NCI-H2081 (cell line): ENCODE data around the gene NUP58.

Experiments
- DNase-seq, 2 experiments: peaks; one replicate each; lab custom pipeline; 2025; lab: John Stamatoyannopoulos, UW

Gene NUP58, protein sequence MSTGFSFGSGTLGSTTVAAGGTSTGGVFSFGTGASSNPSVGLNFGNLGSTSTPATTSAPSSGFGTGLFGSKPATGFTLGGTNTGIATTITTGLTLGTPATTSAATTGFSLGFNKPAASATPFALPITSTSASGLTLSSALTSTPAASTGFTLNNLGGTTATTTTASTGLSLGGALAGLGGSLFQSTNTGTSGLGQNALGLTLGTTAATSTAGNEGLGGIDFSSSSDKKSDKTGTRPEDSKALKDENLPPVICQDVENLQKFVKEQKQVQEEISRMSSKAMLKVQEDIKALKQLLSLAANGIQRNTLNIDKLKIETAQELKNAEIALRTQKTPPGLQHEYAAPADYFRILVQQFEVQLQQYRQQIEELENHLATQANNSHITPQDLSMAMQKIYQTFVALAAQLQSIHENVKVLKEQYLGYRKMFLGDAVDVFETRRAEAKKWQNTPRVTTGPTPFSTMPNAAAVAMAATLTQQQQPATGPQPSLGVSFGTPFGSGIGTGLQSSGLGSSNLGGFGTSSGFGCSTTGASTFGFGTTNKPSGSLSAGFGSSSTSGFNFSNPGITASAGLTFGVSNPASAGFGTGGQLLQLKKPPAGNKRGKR

DNA sequence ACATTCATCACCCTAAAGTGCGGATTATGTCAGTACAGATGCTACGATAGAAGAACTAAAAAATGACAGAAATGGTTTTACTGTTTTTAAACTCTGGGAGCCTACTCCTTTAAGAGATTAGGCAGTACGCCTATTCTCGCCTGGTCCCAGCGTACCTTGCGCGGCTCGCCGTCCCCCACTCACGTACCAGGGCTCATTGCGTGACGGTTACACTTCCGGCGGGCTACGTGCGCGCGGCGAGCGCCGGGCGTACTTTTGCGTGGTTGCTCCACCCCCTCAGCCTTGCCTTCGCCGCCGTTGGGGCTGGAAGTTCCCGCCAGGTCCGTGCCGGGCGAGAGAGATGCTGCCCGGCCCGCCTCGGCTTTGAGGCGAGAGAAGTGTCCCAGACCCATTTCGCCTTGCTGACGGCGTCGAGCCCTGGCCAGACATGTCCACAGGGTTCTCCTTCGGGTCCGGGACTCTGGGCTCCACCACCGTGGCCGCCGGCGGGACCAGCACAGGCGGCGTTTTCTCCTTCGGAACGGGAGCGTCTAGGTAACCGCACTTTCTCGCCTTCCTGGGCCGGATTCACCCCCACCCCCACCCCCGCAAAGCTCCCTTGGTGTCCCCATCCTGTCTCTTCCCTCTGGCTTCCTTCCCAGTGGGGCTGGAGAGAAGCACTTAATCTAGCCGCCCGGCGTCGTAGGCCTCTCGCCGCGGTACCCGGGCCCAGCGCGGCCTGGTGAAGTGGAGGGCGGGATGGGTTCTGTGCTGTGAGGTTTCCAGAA lies at the start of gene NUP58:
Gene NUP58 (plus strand): TSS at position 279 of the 767 bp plus-strand sequence. CDS start 149 bp downstream, at position 428.
- DNase-seq, result peak; percentile 89 to 93

DNA sequence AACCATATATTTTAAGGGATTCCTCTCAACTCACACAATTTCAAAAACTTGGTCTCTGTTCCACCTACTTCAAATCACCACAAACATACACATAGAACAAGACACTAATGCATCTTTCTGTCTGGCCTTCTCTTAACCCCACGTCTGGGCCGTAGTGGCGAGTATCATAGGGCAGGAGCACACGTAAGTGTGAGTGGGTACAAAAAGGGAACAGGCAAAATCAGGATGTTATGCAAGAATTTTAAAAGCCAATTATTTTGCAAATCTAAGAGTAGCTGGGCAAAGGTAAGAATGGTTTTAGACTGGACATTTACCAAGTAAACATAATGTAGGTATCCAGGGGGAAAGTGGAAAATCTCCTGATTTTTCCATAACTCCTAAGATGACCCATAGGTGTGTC lies 49.2 kb upstream of the NUP58 start:
- no peak for DNase-seq

DNA sequence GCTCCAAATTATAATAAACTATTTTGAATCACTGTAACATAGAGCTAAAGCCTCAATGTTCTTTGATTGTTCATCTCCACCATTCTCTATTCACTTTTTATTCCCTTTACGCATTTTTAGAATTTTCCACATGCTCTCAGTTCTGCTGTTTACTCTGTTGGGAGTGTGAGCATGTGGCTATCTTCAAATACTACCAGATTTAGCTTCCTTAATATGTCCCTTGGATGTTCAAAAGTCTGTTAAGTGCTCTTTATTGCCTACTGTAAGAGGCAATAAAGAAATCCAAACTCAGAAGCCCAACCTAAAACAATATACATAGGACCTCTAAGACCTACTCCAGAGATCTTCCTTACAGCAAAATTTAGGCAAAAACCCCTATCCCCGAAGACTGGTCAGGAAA lies 48.7 kb upstream of the NUP58 start:
- no peak for DNase-seq

DNA sequence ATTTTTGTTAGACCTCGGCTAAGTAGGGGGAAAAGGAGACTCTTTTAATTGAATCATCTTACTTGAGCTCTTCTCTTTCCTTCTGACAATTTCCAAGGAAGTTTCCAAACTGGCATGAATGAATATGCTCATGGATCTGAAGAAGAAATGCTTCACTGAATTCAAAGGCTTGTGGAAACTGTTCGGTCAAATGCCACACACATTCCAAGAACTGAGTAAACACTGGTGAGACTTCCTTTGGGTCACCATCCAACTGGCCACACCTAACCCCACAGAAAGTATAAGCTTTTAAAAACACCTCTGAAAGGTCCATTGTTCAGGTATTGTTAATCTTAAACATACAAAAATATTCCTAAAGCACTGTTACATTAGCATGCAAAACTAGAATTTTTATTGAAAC lies 47.7 kb upstream of the NUP58 start:
- DNase-seq, result no peak

DNA sequence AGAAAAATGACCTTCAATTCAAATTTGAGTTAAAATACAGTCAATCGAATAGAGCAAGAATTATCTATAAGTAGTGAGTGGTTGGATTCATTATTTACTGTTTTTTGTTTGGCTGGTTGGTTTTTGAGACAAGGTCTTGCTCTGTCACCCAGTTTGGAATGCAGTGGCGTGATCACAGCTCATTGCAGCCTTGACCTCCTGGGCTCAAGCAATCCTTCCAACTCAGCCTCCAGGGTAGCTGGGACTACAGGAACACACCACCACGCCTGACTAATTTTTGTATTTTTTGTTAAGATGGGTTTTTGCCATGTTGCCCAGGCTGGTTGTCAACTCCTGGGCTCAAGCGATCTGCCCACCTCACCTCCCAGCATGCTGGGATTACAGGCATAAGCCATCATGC lies 39.2 kb upstream of the NUP58 start:
- no peak for DNase-seq

DNA sequence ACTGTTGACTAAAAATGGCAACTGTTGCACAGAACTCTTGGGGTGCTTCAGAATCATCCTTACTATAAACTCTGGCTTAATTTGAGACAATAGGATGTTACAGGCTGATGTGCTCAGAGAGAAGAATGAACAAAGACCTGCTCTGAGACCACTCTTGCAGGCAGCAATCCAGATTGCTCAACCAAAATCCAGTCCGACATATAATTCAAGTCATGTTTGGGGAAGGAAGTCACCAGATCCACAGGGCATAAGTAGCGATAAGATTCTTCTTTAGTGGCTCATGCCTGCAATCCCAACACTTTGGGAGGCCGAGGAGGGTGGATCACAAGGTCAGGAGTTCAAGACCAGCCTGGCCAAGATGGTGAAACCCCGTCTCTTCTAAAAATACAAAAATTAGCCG lies 34.7 kb upstream of the NUP58 start:
- DNase-seq, result no peak

DNA sequence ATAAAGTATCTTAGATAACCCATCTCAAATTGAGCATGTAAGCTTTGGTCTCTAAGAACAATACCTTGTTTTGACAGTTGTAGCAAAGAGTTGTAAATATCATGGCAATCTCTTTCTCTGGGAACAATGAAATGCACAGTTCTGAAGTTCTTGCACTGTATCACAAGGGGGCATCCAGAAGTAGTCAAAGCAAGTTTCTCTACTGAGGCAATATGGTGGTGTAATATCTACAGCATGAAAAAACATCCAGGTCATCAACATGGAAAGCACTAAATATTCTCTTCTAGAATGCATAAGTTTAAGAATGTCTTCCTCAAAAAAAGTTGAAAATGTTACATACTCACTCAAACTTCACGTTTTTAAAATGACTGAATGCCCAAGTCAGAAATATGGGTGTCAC lies 33.7 kb upstream of the NUP58 start:
- no peak for DNase-seq

DNA sequence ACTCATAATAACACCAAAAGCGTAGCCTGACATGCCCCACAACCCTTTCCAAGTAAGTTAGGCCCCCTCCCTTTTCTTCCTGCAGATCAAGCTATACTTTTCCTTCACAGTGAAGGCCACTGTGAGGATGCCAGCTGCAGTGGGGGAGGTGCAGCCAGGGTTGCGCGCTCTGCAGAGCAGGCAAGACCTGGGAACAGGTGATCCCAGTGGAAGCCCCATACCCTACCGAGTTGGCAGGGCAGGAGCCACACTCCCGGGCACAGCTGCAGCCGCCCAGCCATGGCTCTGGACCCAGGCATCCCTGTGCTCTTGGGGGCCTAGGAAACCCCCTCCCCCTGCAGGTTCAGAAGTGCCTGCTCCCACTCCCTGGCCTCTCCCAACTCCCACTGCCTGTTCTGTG lies 32.9 kb upstream of the NUP58 start:
- no peak for DNase-seq

DNA sequence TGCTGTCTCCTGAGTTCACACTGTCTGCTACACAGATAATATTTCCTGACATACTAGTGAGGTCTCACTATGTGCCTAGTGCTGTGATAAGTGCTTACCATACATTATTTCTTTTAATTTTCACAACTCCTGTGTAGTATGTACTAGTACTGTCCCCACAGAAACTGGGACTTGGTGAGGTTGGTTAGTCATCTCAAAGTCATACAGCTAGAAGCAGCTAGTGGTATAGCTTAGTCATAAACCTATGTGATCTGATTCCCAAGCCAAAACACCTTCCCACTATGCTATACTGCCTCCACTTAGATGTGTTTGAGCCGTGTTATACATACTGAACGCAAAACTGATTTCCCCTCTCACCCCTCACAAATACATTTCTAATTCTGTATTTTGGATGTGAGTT lies 24.7 kb upstream of the NUP58 start:
- no peak for DNase-seq

DNA sequence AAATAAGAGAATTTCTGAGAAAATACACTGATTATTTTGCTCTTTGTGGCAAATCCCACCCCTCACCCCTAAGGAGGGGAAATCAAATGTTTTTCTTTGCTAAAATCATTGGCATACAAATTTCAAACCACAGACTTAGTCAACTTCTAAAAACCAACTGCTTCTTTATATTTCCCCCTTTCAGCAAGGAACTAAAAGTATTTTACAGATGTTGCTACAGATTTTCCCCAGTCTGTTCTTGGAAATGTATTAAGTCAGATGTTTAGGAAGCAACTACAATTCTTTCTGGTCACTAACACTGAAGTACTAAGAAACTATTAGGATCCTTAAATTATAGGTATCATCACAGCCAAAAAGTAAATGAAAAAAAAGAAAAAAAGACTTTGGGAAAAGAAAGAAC lies 21.0 kb upstream of the NUP58 start:
- no peak for DNase-seq

DNA sequence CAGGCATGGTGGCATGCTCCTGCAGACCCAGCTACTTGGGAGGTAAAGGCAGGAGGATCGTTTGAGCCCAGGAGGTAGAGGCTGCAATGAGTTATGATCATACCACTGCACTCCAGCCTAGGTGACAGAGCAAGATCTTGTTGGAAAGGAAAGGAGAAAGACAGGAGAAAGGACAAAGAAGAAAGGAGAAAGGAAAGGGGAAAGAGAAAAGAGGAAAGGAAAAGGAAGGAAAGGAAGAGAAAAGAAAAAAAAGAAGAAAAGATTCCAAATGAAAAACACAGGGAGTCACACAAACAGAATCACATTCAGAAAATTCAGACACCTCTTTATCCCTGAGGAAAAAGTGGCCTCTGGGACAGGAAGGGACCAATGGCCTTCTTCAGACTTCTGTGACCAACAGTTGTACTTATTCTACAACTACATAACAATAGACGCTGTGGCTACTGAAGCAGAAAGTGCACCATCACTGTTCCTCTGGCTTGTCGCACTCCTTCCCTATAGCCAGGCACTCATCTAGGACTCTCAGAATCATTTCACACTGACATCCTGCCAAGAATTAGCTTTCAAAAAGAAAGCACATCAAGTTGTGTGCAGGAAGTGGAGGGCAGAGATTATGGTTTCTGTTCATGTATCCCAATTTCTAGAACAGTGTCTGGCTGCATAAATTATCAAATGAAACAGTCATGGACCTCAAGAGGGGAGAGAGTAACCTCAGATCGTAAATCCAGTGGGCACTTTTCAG lies 20.1 kb upstream of the NUP58 start:
- DNase-seq, result no peak

DNA sequence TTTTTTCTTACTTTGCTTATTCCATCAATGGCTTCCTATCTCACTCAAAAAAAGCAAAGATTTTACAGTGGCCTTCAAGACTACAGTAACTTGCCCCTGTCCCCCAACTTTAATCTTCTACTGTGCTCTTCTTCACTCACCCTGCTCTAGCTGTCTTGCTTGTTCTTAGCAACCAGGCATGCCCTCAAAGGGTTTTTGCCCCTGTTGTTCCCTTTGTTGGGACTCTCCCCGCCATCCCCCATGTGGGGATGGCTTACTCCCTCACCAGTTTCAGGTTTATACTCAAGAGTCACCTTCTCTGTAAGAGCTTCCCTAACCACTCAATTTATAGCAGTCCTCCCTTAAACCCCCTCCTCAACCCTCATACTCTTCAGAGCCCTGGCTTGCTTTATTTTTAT lies 19.5 kb upstream of the NUP58 start:
- no peak for DNase-seq

DNA sequence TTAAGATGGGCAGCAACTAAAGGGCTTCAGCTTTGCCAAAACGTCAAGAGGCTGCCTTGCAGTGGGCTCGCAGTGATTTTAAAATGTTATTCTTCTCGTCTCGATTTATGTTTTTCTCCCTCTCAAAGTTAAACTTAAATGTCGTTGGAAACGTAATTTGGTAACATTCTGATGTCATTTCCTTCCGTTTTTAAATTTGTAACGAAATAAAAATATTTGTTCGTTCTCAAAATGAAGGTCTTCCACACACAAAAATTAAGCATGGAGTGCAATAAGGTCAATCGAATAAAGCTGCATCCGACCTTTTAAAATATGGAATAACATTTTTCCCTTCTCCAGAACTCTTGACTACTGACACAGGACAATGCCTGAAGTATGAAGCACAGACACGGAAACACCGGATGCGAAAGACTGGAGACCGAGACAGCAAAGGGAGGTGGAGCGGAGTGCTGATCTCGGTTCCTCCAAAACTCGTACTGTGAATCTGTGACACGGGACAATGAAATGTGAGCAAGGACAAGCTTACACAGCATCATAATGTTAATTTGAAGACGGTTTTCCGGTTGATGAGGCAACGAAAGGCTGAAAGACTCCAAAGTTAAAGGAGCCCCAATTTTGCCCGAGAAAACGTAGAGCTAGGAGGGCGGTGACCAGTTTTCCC lies 15.0 kb upstream of the NUP58 start:
- DNase-seq, result peak in 1 of 2 experiments; percentile 43

DNA sequence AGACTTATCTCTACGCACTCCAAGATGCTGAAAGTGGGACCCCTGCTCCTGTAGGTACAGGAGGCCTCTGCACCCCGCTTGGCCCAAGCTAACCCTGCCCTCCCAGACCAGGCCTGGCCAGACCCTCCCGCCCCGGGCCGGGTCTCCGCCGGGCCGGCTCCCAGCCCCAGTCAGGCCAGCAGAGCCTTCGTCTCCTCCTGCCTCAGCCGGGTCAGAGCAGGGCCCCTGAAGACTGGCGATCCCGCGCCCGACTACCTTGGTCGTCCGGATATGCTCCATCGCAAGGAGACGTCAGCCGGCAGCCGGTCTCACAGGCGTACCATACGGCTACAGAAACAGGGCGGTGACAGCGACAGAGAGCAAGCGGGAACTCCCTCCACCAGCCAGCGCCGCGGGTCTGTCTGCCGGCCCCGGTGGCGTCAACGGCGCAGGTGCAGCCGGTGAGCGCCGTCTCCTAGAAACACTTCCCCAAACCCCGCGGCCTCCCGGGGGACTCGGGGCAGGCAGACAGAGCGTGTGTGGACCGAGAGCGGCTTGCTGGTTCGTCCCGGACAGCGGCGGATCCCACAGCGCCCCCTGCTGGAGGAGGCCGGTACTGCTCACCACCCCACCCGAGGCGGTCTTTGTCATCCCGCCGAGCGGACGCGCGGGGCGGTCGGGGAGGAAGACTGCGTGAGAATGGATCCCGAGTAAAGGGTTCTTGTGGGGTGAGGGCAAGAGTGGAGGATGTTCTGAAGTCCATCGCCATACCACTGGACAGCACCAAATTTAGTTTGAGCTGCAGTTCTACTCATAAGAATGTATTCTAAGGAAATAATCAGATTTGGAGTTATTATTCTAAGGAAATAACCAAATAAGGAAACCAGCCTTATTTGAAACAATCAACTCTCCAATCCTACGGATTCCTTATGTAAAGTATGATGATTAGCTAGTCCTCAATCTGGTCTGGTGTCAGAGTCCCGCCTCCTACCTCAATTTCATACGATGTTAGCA lies 14.2 kb upstream of the NUP58 start, which contains the start of gene MTMR6:
Gene MTMR6 (minus strand): TSS at position 520 of the 993 bp plus-strand sequence. CDS start 241 bp downstream, at position 279.
- peak; percentile 86 to 87 for DNase-seq

DNA sequence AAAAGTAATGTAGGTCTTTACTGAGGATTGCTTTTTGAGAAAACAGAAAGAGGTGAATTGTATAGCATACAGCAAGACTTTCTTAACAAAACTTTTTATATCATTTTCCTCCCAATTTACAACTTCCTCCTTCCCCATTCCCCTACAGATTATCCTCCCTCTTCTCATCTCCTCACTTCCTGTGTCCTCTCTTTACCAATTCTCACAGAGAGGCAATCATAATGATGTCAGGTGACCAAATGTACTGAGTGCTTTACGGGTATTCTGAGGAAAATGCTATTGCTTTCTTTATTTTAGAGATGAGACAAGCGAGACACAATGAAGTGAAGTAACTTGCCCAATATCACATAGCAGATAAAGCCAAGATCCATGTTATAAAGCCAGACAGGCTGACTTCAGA lies 12.5 kb upstream of the NUP58 start:
- no peak for DNase-seq

DNA sequence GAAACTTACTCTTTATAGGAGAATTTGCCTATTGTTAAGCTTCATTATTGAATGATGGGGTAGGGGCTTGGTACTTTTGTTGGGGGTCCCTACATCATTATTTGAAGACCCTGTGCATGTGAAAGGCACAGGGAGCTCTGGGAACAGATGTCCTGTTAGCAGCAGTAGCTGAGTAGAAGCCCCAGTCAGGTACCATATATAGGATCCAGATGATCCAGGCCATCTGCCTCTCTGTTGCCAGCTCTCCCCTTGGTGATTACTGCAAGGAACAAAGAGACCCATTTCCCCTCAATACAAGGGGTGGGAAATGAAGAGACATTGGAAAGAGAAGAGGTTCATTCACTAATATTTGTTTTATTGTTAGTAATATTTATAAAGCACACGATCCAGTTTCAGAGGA lies 9.7 kb upstream of the NUP58 start:
- DNase-seq, result no peak

DNA sequence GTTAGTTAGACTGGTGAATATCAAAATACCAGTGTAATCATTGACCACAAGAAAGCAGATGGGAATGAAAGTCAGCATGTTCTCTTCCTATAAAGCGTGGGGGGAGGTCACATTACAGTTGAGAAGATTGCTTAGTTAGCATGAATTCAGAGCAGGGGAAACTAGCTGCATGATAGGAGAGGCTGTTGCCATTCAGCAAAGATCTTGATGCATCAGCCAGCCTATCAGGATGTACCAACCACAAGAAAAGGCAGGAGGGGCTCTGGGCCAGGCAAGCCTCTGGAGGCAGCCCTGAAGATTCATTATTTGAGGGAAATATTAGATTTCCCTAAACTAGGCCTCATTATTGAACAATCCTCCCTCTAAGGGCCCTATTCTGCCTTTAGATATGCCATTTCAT lies 9.1 kb upstream of the NUP58 start:
- DNase-seq, result no peak

DNA sequence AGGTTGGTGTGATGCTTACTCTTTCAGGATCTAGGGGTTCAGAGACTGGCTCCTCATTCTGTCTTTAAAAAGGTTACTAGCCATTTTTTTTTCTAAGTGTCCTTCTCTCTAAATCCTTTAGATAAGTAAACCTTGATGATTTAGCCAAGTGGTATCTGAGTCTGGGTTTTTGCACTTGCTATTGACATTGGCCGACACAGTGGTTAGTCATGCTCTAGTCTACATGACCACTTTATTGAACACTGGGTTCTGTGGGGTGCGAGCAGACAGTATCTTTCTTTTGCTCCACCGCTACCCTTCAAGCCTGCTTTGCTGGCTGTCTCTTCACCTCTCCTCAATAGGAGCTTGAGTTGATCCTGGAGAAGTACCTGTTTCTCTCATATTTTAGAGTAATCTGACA lies 6.2 kb upstream of the NUP58 start:
- no peak for DNase-seq

DNA sequence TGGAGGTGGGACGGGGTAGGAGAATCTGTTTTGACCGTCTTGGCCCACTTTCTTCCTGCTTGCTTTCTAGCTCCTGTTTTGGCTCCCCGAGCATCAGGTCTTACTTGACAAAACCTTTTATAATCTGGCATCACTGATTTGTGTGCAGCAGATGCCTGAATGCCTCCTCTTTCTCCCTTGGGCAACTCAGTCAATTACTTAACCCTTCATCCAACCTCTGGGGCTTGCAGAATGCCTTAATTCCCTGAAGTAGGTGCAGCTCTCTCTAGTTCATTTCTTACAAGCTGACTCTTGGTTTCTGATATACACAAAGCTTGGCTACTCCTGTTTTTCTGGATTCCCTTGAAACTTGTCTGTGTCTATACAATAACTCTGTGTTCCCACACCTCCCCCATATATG lies 5.7 kb upstream of the NUP58 start:
- no peak for DNase-seq

DNA sequence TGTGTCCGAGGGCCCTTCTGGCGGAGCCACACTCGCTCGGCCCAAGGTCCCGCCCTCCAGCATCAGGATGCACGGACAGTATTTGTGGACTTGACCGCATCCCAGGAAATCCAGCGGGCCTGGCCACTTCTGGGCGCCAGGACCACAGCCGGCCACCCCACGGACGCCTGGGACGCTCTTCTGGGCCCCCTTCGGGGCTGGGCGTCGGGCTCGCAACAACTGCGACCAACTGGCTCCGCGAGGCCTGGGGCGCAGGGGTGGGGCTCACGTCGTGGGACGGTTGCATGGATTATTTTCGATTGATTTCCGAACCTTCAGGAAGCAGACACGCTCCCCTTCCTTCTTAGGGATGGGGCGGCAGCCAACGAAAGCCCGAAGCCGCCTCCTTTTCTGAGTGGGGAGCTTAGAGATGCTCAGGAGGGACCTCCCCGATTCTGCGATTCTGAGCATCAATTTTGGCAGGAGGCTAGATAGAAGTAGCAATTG lies 521 bp upstream of the NUP58 start:
- no peak for DNase-seq
